ENCODE measurements around the gene LAMA2.

DNA sequence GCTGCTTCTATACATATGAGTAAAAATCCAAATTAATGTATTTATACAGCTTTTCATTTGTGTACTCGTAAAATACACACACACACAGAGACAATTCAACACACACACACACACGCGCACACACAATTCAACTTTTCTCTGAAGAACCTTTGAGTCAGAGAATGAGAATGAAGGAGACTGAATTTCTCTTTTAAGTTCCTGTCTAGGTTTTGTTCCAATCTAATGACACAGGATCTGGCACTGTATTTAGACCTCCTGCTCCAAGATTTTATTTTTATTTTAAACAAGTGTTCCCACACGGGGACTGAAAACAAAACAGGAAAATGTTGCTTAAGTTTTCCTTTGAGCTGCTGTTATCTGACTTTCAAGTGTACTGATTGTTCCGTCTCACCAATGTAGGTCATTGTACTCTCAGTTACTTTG lies 250.8 kb downstream of the LAMA2 start:
- TF ChIP-seq CTCF (conservative IDR thresholded peaks at IDR 0.05; ENCODE audit: low read length) (no peak), EZH2phosphoT487 (IDR thresholded peaks at IDR 0.05; ENCODE audit: borderline replicate concordance) (no peak)
